GM23248 (cell line): ENCODE data around the gene ARID1B. TPM values are rescaled to one million over a fixed set of nuclear protein-coding genes. Genes with fewer than 3 reads are reported as not detected.

Source experiments
- DNase-seq: peaks from one replicate; pipeline ENCODE4 v3.0.0-alpha.2; 2015
- H2AFZ ChIP-seq: fragments of 200-600 bp; sonication (generic); 2 replicates; pipeline ENCODE4 v1.6.1; 2016; ENCODE audit warnings: antibody characterized with exemption
- H3F3A ChIP-seq: fragments of 200-600 bp; sonication (generic); 2 replicates; pipeline ENCODE4 v1.6.1; 2016; ENCODE audit warnings: mild to moderate bottlenecking, antibody characterized with exemption, mixed run types; ENCODE audit not compliant: insufficient read depth
- H3K27ac ChIP-seq: fragments of 200-600 bp; sonication (generic); 2 replicates; pipeline ENCODE4 v1.5.1; 2016; ENCODE audit warnings: mild to moderate bottlenecking
- H3K27me3 ChIP-seq: fragments of 200-600 bp; sonication (generic); replicated peaks from 2 replicates; pipeline ENCODE4 v1.6.1; 2016; ENCODE audit warnings: mild to moderate bottlenecking; ENCODE audit not compliant: insufficient read depth
- H3K36me3 ChIP-seq: fragments of 200-600 bp; sonication (generic); 2 replicates; pipeline ENCODE4 v1.6.1; 2016; ENCODE audit warnings: low read depth, mild to moderate bottlenecking
- H3K4me1 ChIP-seq: fragments of 200-600 bp; sonication (generic); 2 replicates; pipeline ENCODE4 v1.6.1; 2016; ENCODE audit warnings: mild to moderate bottlenecking; ENCODE audit not compliant: insufficient read depth
- H3K4me2 ChIP-seq: fragments of 200-600 bp; sonication (generic); one replicate; pipeline ENCODE4 v1.6.1; 2016; ENCODE audit warnings: mild to moderate bottlenecking; ENCODE audit not compliant: unreplicated experiment
- H3K4me3 ChIP-seq: fragments of 200-600 bp; sonication (generic); 2 replicates; pipeline ENCODE4 v1.5.1; 2016; ENCODE audit warnings: mild to moderate bottlenecking
- H3K79me2 ChIP-seq: fragments of 200-600 bp; sonication (generic); 2 replicates; pipeline ENCODE4 v1.6.1; 2016; ENCODE audit warnings: mild to moderate bottlenecking; ENCODE audit not compliant: insufficient read depth
- H3K9ac ChIP-seq: fragments of 200-600 bp; sonication (generic); 2 replicates; pipeline ENCODE4 v1.6.1; 2016; ENCODE audit warnings: mild to moderate bottlenecking
- H3K9me2 ChIP-seq: fragments of 200-600 bp; sonication (generic); 2 replicates; pipeline ENCODE4 v1.6.1; 2016; ENCODE audit warnings: mixed run types, mild to moderate bottlenecking, moderate library complexity; ENCODE audit not compliant: insufficient read depth
- H3K9me3 ChIP-seq: fragments of 200-600 bp; sonication (generic); one replicate; pipeline ENCODE4 v1.6.1; 2017; ENCODE audit warnings: low read depth
- H4K20me1 ChIP-seq: fragments of 200-600 bp; sonication (generic); 2 replicates; pipeline ENCODE4 v1.6.0; 2016; ENCODE audit not compliant: insufficient read depth
- EZH2 ChIP-seq: fragments of 200-600 bp; sonication (generic); IDR thresholded peaks from 2 replicates; pipeline ENCODE4 v1.6.1; 2018; ENCODE audit warnings: antibody characterized with exemption, mild to moderate bottlenecking; ENCODE audit not compliant: insufficient read depth, poor library complexity, severe bottlenecking
- EZH2phosphoT487 ChIP-seq: fragments of 200-600 bp; sonication (generic); IDR thresholded peaks from 2 replicates; pipeline ENCODE4 v1.6.1; 2018; ENCODE audit warnings: antibody characterized with exemption, moderate library complexity, mild to moderate bottlenecking, low read depth; ENCODE audit not compliant: insufficient read depth
- WGBS, 2 experiments: methylation state at CpG; one replicate each; pipeline ENCODE4 v1.1.6; 2015 to 2017; ENCODE audit warnings: low lambda C conversion rate in 2 of 2, low coverage in 1 of 2; ENCODE audit errors: missing lambda C conversion rate in 2 of 2; 5-methylcytosine and 5-hydroxymethylcytosine counted together
- in situ Hi-C: fragments of 300-500 bp; cut with MboI; formaldehyde crosslinking; loops from 2 replicates; pipeline ENCODE4 v1.15.0; 2020
- polyA plus RNA-seq: library from polyadenylated mRNA; unstranded; fragments of >200 nt; fragmentation: Nextera tagmentation; extraction: Ambion mirVana; gene quantifications from 2 replicates; pipeline ENCODE4 v1.2.1, GENCODE V29; 2016
- total RNA-seq: library from RNA; depleted of rRNA; stranded (reverse); fragments of >200 nt; shearing (Covaris generic); gene quantifications from 2 replicates; pipeline ENCODE4 v1.2.3, GENCODE V29; 2014

ARID1B gene
- total and polyA plus RNA-seq, 2 experiments from 2014 or later = 19.3 to 21.2 TPM

GRCh38 chr6:157061770-157062594 is 284.8 kb downstream of the ARID1B start:
- in situ Hi-C loops = no loop called here
- no peak overlapping the region for H3K4me2 ChIP-seq
- H3K27ac ChIP-seq = no peak overlapping the region
- no peak overlapping the region for H3K4me3 ChIP-seq
- no peaks in the 10 kb centered on the region for H3K9me3 ChIP-seq
- H3K9me2 ChIP-seq = no peaks in the 10 kb centered on the region
- no peak for TF ChIP-seq EZH2
- no peak for TF ChIP-seq EZH2phosphoT487
- H3K79me2 ChIP-seq = peaks cover 91% of the 10 kb centered on the region
- no peaks in the 10 kb centered on the region for H3K36me3 ChIP-seq
- DNase-seq = no peak
- H3K27me3 ChIP-seq = no peaks in the 10 kb centered on the region
- H4K20me1 ChIP-seq = no peaks in the 10 kb centered on the region
- 0 out of 2 replicates have a peak, but pooled peaks cover 4% of the 10 kb centered on the region for H3F3A ChIP-seq
- peaks cover 15% of the 10 kb centered on the region; the same call in 1 of the 2 replicates for H3K4me1 ChIP-seq
- no peak overlapping the region for H3K9ac ChIP-seq
- H2AFZ ChIP-seq = no peak overlapping the region
- whole genome bisulfite sequencing, 2 experiments = 79 to 83% methylated on average over 9 of the region's 9 CpGs

DNA sequence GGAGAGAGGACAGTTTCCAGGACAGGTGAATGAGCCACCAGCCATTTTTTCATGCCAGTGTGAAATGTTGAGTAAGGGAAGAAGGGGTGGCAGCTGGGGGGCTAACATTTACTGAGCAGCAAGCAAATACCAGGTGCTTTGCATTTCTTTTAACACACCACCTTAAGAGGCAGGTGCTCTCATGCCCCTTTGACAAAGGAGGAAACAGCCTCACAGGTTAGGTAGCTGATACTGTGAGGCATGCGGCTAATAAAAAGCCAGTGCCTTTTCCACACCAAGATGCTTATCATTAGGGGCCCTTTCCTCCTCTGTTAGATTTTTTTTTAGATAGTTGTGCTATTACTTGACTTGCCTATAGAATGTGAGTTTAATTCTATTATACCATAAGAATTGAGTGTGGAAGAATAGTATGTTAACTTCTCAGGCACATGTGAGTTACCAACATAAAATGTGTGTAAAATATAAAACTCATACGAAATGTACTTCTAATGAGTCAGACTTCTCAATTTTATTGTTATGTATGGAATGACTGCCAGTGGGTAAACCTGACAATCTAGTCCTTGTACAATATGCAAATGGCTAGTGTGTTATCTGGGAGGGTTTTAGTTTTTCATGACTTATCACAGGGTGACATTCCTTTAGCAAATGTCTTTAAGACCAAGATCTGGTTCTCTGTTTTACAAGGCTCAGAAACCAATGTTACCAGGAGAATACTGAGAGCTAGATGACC is 286.2 kb downstream of the ARID1B start:
- no peak overlapping the region for H2AFZ ChIP-seq
- no peak for TF ChIP-seq EZH2
- H3K4me1 ChIP-seq = peaks cover 15% of the 10 kb centered on the region; the same call in 1 of the 2 replicates
- 89 to 100% methylated on average over 2 of the region's 2 CpGs for WGBS, 2 experiments
- no peaks in the 10 kb centered on the region for H3K9me2 ChIP-seq
- H3F3A ChIP-seq = 0 out of 2 replicates have a peak, but pooled peaks cover 5% of the 10 kb centered on the region
- H3K9me3 ChIP-seq = no peaks in the 10 kb centered on the region
- in situ Hi-C loops = no loop called here
- no peak overlapping the region for H3K27ac ChIP-seq
- DNase-seq = no peak
- H4K20me1 ChIP-seq = no peaks in the 10 kb centered on the region
- H3K79me2 ChIP-seq = peaks cover 91% of the 10 kb centered on the region
- H3K36me3 ChIP-seq = no peaks in the 10 kb centered on the region
- no peak overlapping the region for H3K4me2 ChIP-seq
- no peak overlapping the region for H3K9ac ChIP-seq
- H3K4me3 ChIP-seq = no peak overlapping the region
- no peaks in the 10 kb centered on the region for H3K27me3 ChIP-seq

DNA sequence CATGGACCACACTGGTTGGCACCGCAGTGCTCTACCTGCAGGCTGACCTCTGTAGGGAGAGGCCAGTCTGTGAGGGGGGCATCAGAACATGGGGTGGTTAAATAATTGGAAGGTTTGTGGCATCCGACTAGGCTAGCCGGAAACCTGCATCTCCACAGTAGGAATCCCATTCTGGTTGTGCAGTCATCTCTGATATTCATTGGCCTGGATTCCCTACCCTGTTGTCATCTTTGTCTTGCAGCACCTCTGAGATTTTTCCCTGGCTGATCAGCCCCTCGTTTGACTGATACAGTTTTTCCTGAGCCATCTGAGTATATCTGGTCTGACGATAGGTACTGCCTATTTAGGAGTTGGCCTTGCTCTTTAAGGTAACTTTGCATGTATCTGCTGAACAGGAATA is 286.7 kb downstream of the ARID1B start:
- H3K4me2 ChIP-seq = no peak overlapping the region
- DNase-seq = no peak
- 0 out of 2 replicates have a peak, but pooled peaks cover 5% of the 10 kb centered on the region for H3F3A ChIP-seq
- no peaks in the 10 kb centered on the region for H4K20me1 ChIP-seq
- H3K9me2 ChIP-seq = no peaks in the 10 kb centered on the region
- no peaks in the 10 kb centered on the region for H3K27me3 ChIP-seq
- H3K4me1 ChIP-seq = peaks cover 17% of the 10 kb centered on the region
- WGBS, 2 experiments = 95 to 98% methylated on average over 5 of the region's 5 CpGs
- H3K27ac ChIP-seq = no peak overlapping the region
- no peak overlapping the region for H3K4me3 ChIP-seq
- H3K9me3 ChIP-seq = no peaks in the 10 kb centered on the region
- H2AFZ ChIP-seq = no peak overlapping the region
- H3K36me3 ChIP-seq = no peaks in the 10 kb centered on the region
- in situ Hi-C loops = no loop called here
- TF ChIP-seq EZH2 (no peak), EZH2phosphoT487 (no peak)
- H3K79me2 ChIP-seq = peaks cover 91% of the 10 kb centered on the region
- H3K9ac ChIP-seq = no peak overlapping the region

- TF ChIP-seq EZH2phosphoT487 (no peak), EZH2 (no peak)
- H3K79me2 ChIP-seq = peaks cover 91% of the 10 kb centered on the region
- no peaks in the 10 kb centered on the region for H4K20me1 ChIP-seq
- H3F3A ChIP-seq = 0 out of 2 replicates have a peak, but pooled peaks cover 5% of the 10 kb centered on the region
- peaks cover 20% of the 10 kb centered on the region for H3K4me1 ChIP-seq
- H3K9ac ChIP-seq = no peak overlapping the region
- 98 to 99% methylated on average over 7 to 8 of the region's 8 CpGs for WGBS, 2 experiments
- H3K9me2 ChIP-seq = no peaks in the 10 kb centered on the region
- H3K4me3 ChIP-seq = no peak overlapping the region
- H3K9me3 ChIP-seq = no peaks in the 10 kb centered on the region
- no peak for DNase-seq
- in situ Hi-C loops = no loop called here
- no peaks in the 10 kb centered on the region for H3K27me3 ChIP-seq
- no peak overlapping the region for H3K27ac ChIP-seq
- H3K4me2 ChIP-seq = no peak overlapping the region
- H2AFZ ChIP-seq = no peak overlapping the region
- H3K36me3 ChIP-seq = no peaks in the 10 kb centered on the region
Measured at GRCh38 chr6:157064502-157064901, 287.3 kb downstream of the ARID1B start.
